ENCODE results near the gene FBN2. TPM values are rescaled to one million over a fixed set of nuclear protein-coding genes. Genes with fewer than 3 reads are reported as not detected.
"Not testable (repeated sequence)": the region's sequence is repeated elsewhere in the genome, so short reads cannot be mapped to it uniquely, and the experiment has no call there.

The FBN2 gene
- total RNA-seq, 1 donor from 2014 or later, result not detected

DNA sequence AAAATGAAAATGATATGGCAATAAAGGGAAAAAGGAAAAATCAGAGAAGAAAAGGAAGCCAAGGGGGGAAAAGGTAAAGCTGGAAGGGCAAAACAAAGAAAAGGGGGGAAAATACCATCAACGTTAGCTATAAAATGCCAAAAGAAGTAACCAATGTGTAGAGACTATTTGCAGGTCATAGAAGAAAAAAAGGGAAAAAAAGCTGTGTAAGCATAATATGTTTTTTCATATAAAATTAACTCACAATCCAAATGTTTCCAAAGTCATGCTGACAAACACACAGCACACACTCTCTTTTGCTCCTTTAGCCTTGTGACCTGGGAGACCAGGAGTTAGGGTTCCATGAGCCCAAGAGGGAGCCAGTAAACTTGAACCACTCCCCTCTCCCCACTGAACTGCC is 18.2 kb downstream of the FBN2 start:
- Mint-ChIP-seq H3K27ac (no peak overlapping the region), H3K36me3 (ENCODE audit: low read depth) (no peaks in the 10 kb centered on the region), H3K4me3 (no peak overlapping the region), H3K27me3 (peaks cover 1% of the 10 kb centered on the region), H3K9me3 (no peaks in the 10 kb centered on the region), H3K4me1 (no peaks in the 10 kb centered on the region)
- DNase-seq, result no peak
- intact Hi-C loops (cut with micrococcal nuclease), result no loop called here

DNA sequence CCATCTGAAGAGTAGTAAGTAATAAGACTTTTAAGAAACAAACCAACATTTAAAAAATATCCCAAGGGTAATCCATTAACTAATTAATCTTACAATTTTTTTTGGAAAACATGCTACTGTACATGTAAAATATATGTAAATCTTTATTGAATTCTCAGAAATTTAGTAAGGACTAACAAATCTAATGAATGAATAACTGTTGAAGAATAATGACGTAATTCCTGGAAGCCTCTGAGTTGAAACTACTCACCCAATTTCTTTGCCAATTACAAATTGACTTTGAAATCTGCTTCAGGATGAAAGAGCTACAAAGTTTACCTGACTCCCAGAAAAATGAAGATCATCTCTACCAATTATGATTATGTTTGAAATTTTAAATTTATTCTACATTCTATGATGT is 21.1 kb downstream of the FBN2 start:
- Mint-ChIP-seq H3K4me3 (no peak overlapping the region), H3K27ac (no peak overlapping the region), H3K4me1 (no peaks in the 10 kb centered on the region), H3K9me3 (no peaks in the 10 kb centered on the region), H3K27me3 (peaks cover 1% of the 10 kb centered on the region), H3K36me3 (ENCODE audit: low read depth) (no peaks in the 10 kb centered on the region)
- intact Hi-C loops (cut with micrococcal nuclease), result no loop called here
- no peak for DNase-seq

DNA sequence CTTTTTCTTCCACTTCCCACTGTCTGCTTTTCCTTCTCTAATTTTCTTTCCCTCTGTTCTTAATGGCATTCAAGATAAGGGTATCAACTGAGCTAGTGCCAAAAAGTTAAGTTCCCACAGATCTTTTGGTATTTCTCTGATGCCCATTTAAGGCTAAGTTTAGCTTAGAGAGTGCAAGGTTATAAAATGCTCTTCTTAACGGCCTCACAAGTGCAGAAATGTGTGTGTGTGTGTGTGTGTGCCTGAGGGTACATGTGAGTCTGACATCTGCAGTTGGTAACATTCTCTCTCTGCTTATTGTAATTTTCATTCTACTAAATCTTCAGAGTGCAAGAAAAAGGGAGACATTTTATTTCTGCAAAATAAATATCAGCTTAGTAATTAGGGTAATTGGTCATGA is 24.2 kb downstream of the FBN2 start:
- H3K36me3 Mint-ChIP-seq (ENCODE audit: low read depth), result no peaks in the 10 kb centered on the region
- no peaks in the 10 kb centered on the region for H3K9me3 Mint-ChIP-seq
- intact Hi-C loops (cut with micrococcal nuclease), result no loop called here
- no peaks in the 10 kb centered on the region for H3K4me1 Mint-ChIP-seq
- H3K27me3 Mint-ChIP-seq, result no peaks in the 10 kb centered on the region
- H3K4me3 Mint-ChIP-seq, result no peak overlapping the region
- no peak for DNase-seq
- no peak overlapping the region for H3K27ac Mint-ChIP-seq

- H3K36me3 Mint-ChIP-seq (ENCODE audit: low read depth), result no peaks in the 10 kb centered on the region
These were observed 25.2 kb downstream of the FBN2 start for GRCh38 chr5:128512894-128513293.

GRCh38 chr5:128506643-128507042 is 31.4 kb downstream of the FBN2 start:
- Mint-ChIP-seq H3K4me1 (no peaks in the 10 kb centered on the region), H3K4me3 (no peak overlapping the region), H3K9me3 (peaks cover 11% of the 10 kb centered on the region), H3K27me3 (no peaks in the 10 kb centered on the region), H3K36me3 (ENCODE audit: low read depth) (no peaks in the 10 kb centered on the region), H3K27ac (no peak overlapping the region)
- DNase-seq, result no peak
- intact Hi-C loops (cut with micrococcal nuclease), result no loop called here

More at GRCh38 chr5:128512894-128513293, 25.2 kb downstream of the FBN2 start:
- Mint-ChIP-seq H3K27ac (no peak overlapping the region), H3K4me1 (no peaks in the 10 kb centered on the region), H3K9me3 (no peaks in the 10 kb centered on the region), H3K27me3 (no peaks in the 10 kb centered on the region), H3K4me3 (no peak overlapping the region)
- no peak for DNase-seq
- intact Hi-C loops (cut with micrococcal nuclease), result no loop called here

- DNase-seq; H3K4me3 Mint-ChIP-seq; H3K4me1 Mint-ChIP-seq; H3K27me3 Mint-ChIP-seq; H3K27ac Mint-ChIP-seq; H3K36me3 Mint-ChIP-seq (ENCODE audit: low read depth); intact Hi-C loops (cut with micrococcal nuclease): not testable (repeated sequence)
- H3K9me3 Mint-ChIP-seq, result peaks cover 11% of the 10 kb centered on the region
These were observed 34.3 kb downstream of the FBN2 start for GRCh38 chr5:128503727-128504126.

- Mint-ChIP-seq H3K27ac (no peak overlapping the region), H3K27me3 (no peaks in the 10 kb centered on the region), H3K4me3 (no peak overlapping the region), H3K4me1 (no peaks in the 10 kb centered on the region), H3K36me3 (ENCODE audit: low read depth) (no peaks in the 10 kb centered on the region), H3K9me3 (peaks cover 4% of the 10 kb centered on the region)
- DNase-seq, result no peak
- intact Hi-C loops (cut with micrococcal nuclease), result no loop called here
These were observed 39.1 kb downstream of the FBN2 start for GRCh38 chr5:128498844-128499455.

GRCh38 chr5:128494516-128494915 is 43.5 kb downstream of the FBN2 start:
- Mint-ChIP-seq H3K9me3 (no peaks in the 10 kb centered on the region), H3K36me3 (ENCODE audit: low read depth) (no peaks in the 10 kb centered on the region), H3K4me3 (no peak overlapping the region), H3K4me1 (no peaks in the 10 kb centered on the region), H3K27me3 (no peaks in the 10 kb centered on the region), H3K27ac (no peak overlapping the region)
- intact Hi-C loops (cut with micrococcal nuclease), result no loop called here
- no peak for DNase-seq

GRCh38 chr5:128493657-128494329 is 44.3 kb downstream of the FBN2 start:
- H3K9me3 Mint-ChIP-seq, result no peaks in the 10 kb centered on the region
- H3K4me1 Mint-ChIP-seq, result no peaks in the 10 kb centered on the region
- no peak overlapping the region for H3K27ac Mint-ChIP-seq
- DNase-seq, result no peak
- no peaks in the 10 kb centered on the region for H3K27me3 Mint-ChIP-seq
- H3K36me3 Mint-ChIP-seq (ENCODE audit: low read depth), result no peaks in the 10 kb centered on the region
- intact Hi-C loops (cut with micrococcal nuclease), result no loop called here
- no peak overlapping the region for H3K4me3 Mint-ChIP-seq

- no peaks in the 10 kb centered on the region for H3K36me3 Mint-ChIP-seq (ENCODE audit: low read depth)
- no peak overlapping the region for H3K27ac Mint-ChIP-seq
- no peaks in the 10 kb centered on the region for H3K4me1 Mint-ChIP-seq
- no peaks in the 10 kb centered on the region for H3K27me3 Mint-ChIP-seq
- no peaks in the 10 kb centered on the region for H3K9me3 Mint-ChIP-seq
- H3K4me3 Mint-ChIP-seq, result no peak overlapping the region
- DNase-seq, result no peak
- intact Hi-C loops (cut with micrococcal nuclease), result no loop called here
These were observed 46.8 kb downstream of the FBN2 start for GRCh38 chr5:128491291-128491690.

GRCh38 chr5:128490761-128491160 is 47.3 kb downstream of the FBN2 start:
- no peak for DNase-seq
- Mint-ChIP-seq H3K9me3 (no peaks in the 10 kb centered on the region), H3K36me3 (ENCODE audit: low read depth) (no peaks in the 10 kb centered on the region), H3K27me3 (no peaks in the 10 kb centered on the region), H3K27ac (no peak overlapping the region), H3K4me1 (no peaks in the 10 kb centered on the region), H3K4me3 (no peak overlapping the region)
- intact Hi-C loops (cut with micrococcal nuclease), result no loop called here

GRCh38 chr5:128487041-128487440 is 51.0 kb downstream of the FBN2 start:
- Mint-ChIP-seq H3K9me3 (no peaks in the 10 kb centered on the region), H3K27ac (no peak overlapping the region), H3K4me1 (no peaks in the 10 kb centered on the region), H3K36me3 (ENCODE audit: low read depth) (no peaks in the 10 kb centered on the region), H3K4me3 (no peak overlapping the region), H3K27me3 (no peaks in the 10 kb centered on the region)
- no peak for DNase-seq
- intact Hi-C loops (cut with micrococcal nuclease), result no loop called here

DNA sequence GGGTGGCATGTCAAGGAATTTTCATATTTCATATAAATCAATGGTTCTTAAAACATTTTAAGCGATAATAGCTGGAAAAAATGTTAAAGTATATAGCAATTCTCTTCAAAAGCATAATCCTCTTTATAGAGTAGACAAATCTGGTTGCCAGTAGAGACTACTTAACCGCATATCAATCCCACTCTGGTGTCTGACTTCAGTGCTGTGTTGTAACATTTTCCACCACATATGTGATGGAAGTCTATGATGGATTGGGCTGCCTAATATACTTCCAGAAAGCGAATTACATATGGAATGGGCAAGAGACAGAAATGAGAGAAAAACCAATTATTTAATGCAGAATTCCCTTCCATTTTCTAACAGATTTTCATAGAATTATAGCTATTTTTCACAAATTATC is 54.3 kb downstream of the FBN2 start:
- Mint-ChIP-seq H3K27ac (no peak overlapping the region), H3K4me3 (no peak overlapping the region)
- intact Hi-C loops (cut with micrococcal nuclease), result no loop called here

GRCh38 chr5:128480906-128481633 is 57.0 kb downstream of the FBN2 start:
- H3K9me3 Mint-ChIP-seq, result no peaks in the 10 kb centered on the region
- intact Hi-C loops (cut with micrococcal nuclease), result no loop called here
- DNase-seq, result no peak
- no peak overlapping the region for H3K27ac Mint-ChIP-seq
- no peak overlapping the region for H3K4me3 Mint-ChIP-seq
- H3K4me1 Mint-ChIP-seq, result no peaks in the 10 kb centered on the region
- H3K36me3 Mint-ChIP-seq (ENCODE audit: low read depth), result no peaks in the 10 kb centered on the region
- H3K27me3 Mint-ChIP-seq, result no peaks in the 10 kb centered on the region

More for the DNA sequence above, 54.3 kb downstream of the FBN2 start:
- Mint-ChIP-seq H3K27me3 (no peaks in the 10 kb centered on the region), H3K4me1 (no peaks in the 10 kb centered on the region), H3K9me3 (no peaks in the 10 kb centered on the region), H3K36me3 (ENCODE audit: low read depth) (no peaks in the 10 kb centered on the region)
- no peak for DNase-seq

Measured in activated CD4-positive, alpha-beta T cell treated with anti-CD3 and anti-CD28 coated beads, Interleukin-2, amount 10 ng/mL, durations not matched to agents 24 days and 14 days (primary cell).